Activated T-cell treated with anti-CD3 and anti-CD28 coated beads, Interleukin-2, amount 50 U/mL, for 48 hours (primary cell): Measurements from ENCODE around the gene SCAI.
"Not testable (repeated sequence)": the region's sequence is repeated elsewhere in the genome, so short reads cannot be mapped to it uniquely, and the experiment has no call there.

Experiments used
- DNase-seq, 2 experiments: peaks; one replicate each; pipeline ENCODE4 v3.0.0-alpha.2; 2020

Gene SCAI

DNA sequence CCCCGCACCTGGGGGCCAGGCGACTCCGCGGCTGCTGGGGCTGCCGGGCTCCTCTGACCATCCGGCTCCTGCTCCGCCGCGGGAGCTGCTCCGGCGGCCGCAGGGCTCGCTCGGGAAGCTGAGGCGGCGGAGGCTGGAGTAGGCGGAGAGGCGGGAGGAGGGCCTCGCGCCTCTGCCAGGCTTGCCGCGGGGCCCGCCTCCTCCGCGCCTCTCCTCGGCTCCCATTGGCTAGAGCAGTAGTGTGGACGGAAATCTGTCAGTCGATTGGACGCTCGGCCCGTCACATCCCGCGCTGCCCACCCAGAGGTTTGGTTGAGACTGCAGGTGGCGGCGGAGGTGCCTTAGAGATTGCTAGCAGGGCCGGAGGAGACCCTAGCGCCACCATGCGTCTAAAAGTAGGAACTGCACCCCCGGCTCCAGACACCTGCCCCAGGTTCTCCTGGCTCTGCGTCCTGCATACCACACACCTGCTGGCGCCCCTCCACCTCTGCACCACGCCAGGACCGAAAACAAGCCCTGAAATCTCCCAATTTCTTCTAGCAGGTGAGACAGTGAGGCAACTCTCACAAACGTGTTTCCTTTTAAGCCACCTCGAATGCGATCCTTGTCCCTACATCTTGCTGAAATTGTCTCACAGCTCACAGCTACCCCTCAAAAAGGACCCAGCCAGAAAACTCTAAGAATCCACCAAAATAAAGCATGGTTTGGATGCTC is at the start of gene SCAI:
Gene SCAI (minus strand): TSS at position 152 of the 714 bp plus-strand sequence. CDS start 91 bp downstream, at position 61.
- peak; percentile 98 to 99 for DNase-seq

DNA sequence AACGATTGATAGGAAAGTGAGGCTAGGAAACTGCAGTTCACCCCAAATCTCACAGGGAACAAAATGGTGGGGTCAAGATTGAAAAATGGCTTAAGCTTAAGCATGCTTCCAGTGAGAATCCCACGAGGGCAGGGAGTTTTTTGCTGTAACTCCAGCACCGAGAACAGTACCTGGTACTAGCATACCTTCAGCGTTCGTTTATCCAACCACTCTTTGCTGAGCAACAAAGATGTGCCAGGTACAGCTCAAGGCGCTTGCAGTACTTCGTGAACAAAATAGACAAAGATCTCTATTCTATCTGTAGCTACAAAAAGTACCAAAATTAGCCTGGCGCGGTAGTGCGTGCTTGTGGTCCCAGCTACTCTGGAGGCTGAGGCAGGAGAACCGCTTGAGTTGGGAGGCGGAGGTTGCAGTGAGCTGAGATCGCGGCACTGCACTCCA is 47.1 kb upstream of the SCAI start:
- peak; percentile 55 to 59 for DNase-seq

DNA sequence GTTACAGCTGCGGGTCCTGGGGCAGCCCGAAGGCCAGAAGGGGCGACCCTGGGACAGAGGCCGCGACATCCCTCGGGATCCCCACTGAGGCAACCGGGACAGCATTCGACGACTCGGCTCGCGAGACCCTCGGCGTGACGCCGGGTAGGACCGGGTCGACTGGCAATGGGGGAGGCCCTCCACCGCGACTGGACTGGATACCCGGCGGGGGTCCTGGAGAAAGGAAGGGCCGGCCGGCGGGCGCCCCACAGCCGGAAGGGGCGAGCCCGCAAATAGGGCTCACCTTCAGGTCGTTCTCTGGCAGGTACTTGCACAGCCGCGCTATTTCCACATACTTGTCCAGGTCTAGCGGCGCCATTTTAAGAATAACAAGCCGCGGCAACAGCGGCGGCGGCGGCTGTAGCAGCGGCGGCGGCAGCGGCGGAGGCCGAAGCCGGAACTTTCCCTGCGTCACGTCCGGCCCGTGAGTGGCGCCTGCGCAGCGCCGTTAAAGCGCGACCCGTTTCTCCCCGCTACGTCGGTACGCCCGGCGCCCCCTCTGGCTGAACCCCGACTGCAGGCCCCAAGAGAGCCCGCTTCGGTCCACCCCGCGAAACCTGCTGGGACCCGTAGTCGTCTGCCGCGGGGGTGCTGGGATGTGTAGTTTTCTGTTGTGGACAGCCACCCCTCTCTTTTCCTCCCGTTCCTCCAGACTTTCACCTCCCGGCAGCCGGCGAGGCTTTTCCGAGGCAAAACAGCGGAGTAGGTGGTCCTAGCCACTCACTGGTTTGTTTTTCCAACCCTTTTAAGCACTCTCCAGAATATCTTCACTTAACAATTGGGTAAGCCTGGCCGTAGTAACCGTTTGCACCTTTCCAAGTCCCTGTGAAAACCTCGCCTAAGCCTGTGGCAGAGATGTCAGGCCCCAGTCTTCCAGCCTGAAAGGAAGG is 46.3 kb upstream of the SCAI start, which contains the start of gene PPP6C:
Gene PPP6C (minus strand): TSS at position 443 of the 929 bp plus-strand sequence. CDS start 85 bp downstream, at position 358.
- DNase-seq: peak; percentile 98

DNA sequence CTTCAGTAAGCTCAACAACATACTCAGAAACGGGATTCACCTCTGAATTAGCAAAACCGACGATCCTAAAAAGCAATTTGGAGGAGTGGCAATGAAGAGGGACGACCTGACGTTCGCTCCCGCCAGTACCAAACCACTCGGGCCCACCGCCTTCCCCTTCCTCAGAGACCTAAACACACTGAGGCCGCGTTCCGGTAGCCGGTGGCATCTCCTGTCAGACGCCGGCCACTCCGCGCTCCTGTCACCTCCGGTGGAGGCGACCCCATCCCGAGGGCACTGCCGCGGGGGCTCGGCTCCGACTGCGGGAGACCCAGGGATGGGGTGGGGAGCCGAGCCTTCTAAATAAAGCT is 45.7 kb upstream of the SCAI start:
- peak; percentile 51 to 57 for DNase-seq

DNA sequence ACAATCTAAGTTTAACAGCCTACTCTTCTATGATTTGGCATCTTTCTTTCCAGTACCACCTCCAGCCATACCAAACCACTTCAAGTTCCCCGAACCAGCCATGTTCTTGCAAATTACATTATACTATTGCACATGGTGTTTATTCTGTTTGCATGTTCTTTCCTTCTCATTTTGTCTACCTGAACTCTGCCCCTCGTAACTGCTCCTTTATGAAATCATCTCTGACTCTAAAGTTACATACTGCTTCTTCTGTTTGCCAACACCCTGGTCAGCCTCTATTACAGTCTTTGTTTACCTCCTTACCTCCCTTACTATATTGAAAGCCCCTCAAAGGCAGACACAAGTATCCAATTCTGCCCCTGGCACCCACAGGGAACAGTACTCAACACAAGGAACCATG is 40.2 kb upstream of the SCAI start:
- no peak for DNase-seq

DNA sequence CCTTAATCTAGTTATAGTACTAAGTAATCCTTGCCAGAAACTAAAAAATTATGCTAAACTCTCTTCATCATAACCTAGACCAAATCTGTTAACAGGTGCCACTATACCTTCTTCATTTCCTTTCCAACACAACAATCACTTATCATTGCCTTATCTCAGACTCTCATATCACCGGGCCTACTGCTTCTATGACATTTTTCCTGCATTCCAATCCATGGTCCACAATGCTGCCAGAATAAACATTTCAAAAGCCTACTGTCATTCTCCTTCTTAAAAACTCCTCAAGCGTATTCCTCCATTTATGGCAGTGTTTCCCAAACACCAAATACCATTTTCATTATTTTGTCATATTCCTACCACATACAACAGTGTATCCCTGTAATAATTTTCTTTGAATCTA is 39.7 kb upstream of the SCAI start:
- no peak for DNase-seq

DNA sequence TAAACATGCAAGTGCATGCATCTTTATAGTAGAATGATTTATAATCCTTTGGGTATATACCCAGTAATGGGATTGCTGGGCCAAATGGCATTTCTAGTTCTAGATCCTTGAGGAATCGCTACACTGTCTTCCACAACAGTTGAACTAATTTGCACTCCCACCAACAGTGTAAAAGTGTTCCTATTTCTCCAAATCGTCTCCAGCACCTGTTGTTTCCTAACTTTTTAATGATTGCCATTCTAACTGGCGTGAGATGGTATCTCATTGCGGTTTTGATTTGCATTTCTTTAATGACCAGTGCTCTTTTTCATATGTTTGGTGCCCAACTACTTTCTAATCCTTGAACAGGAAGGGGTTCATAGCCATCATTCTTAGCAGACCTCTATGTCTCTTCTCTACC is 38.4 kb upstream of the SCAI start:
- not testable (repeated sequence) for DNase-seq

DNA sequence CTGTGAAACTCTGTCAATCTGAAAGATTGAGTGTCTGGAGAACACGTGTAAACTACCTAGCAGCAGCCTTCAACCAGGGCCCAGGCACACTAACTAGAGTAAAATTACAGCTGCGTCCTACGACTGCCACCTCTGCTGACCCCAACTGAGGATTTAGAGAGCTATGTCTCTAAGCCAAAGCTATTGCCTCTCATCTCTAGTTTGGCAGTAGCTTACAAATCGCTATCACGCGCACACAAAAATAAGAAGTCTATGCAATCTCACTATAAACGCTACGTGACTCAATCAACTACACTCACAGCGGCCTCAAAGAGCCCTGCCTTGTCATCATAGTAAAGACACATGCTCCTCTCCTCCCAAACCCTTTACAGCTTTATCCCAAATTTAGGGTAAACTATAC is 37.5 kb upstream of the SCAI start:
- DNase-seq: no peak

DNA sequence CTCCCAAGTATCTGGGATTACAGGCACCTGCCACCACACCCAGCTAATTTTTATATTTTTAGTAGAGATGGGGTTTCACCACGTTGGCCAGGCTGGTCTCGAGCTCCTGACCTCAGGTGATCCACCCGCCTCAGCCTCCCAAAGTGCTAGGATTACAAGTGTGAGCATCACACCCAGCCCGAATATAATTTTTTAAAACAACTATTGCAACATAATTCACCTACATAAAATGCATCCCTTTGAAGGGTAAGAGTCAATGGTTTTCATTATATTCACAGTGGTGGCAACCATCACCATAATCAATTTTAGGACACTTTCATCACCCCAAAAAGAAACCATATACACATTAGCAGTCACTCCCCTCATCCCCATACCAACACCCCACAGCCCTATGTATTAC is 36.4 kb upstream of the SCAI start:
- DNase-seq: not testable (repeated sequence)

DNA sequence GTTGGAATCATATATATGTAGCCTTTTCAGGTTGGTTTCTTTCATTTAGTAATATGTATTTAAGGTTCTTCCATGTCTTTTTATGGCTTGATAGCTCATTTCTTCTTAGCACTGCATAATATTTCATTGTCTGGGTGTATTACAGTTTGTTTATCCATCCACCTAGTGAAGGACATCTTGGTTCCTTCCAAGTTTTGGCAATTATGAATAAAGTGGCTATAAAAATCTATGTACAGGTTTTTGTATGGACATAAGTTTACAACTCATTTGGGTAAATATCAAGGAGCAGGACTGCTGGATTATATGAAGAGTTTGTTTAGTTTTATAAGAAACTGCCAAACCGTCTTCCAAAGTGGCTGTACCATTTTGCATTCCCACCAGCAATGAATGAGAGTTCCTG is 34.6 kb upstream of the SCAI start:
- no peak for DNase-seq

DNA sequence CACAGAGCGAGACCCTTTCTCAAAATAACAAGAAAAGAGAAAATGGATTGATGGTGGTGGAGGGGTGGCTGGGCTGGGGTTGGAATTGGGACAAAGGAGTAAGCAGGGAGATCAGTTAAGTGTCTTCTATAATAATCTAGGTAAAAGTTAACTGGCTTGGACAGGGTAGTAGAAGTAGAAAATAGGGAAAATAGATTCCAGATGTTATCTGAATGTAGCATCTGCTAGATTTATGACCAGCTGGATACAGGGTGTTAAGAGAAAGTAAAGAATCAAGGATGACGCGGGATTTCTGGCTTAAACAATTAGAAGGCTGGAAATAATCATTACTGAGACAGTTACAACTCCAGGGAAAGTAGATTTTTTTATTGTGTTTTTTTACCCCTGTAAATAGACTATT is 33.3 kb upstream of the SCAI start:
- no peak for DNase-seq

DNA sequence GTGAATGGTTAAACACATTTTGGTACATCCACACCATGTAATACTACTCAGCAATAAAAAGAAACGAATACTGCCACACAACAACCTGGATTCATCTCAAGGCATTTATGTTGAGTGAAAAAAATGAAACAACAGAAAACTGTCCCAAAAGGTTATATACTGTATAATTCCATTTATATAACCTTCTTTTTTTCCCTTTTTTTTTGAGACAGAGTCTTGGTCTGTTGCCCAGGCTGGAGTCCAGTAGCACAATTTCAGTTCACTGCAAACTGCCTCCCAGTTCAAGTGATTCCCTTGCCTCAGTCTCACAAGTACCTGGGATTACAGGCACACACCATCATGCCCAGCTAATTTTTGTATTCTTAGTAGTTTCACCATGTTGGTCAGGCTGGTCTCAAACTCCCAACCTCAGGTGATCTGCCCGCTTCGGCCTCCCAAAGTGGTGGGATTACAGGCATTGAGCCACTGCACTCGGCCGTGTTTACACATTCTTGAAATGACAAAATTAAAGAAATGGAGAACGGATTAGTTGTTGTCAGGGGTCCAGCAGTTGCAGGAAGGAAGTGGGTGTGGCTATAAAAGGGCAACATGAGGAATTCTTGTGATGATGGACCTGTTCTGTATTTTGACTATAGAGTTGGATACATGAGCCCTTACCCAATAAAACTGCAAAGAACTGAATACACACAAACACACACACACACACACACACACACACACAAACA is 28.9 kb upstream of the SCAI start:
- DNase-seq: no peak

DNA sequence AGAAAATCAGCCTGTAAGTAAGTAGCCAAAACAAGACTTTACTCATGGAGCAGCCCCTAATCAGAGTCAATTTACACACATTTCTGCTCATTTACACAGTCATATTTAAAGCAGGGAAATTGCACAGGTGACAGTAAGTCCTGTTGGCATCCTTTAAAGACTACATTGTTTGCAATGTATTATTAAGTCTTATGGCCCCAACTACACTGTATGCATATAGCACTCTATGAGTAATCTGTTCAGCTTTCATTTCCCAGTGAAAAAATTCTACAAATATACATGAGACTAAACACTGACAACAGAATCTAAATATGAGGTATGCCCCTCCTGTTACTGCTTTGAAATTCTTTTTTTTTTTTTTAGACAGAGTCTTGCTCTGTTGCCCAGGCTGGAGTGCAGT is 26.6 kb upstream of the SCAI start:
- no peak for DNase-seq

DNA sequence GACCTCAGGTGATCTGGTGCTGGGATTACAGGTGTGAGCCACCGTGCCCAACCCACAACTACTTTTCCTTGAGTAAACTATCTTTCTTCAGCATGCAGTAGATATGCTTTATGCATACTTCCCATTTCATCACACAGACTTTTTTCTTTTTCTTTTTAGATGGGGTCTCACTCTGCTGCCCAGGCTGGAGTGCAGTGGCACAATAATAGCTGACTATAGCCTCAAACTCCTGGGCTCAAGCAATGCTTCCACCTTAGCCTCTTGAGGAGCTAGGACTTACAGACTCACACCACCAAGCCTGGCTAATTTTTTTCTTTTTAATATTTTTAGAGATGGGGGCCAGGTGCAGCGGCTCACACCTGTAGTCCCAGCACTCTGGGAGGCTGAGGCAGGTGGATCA is 23.4 kb upstream of the SCAI start:
- no peak for DNase-seq

DNA sequence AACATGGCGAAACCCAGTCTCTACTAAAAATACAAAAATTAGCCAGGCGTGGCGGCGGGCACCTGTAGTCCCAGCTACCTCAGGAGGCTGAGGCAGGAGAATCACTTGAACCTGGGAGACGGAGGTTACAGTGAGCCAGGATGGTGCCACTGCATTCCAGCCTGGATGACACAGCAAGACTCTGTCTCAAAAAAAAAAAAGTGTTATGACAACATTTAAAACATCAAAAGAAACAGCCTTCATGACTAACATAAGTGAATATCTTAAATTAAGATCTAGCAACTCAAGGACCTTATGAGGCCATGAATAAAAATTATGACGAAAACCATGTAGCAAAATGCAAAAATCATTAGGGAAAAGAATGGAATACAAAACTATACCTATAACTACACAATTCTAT is 19.6 kb upstream of the SCAI start:
- DNase-seq: not testable (repeated sequence)

DNA sequence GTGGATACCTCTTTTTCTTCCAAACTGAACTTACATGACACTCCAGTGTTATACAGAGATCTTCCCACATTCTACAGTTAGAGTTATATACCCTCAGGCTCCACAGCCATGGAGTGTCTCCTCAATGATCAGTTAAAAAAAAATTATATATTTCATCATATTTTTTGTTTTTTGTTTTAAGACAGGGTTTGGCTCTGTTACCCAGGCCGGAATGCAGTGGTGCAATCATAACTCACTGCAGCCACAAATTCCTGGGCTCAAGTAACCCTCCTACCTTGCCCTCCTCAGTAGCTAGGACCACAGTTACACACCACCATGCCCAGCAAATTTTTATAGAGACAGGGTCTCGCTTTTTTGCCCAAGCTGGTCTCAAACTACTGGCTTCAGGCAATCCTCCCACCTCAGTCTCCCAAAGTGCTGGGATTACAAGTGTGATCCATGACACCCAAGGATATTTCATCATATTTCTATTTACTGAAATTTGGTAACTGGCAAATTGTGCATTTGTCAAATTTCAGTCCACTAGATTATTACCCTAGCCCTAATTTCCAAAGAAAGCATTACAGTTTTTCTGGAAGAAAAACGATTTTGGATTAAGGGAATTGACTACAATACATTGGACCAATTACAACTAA is 18.1 kb upstream of the SCAI start:
- no peak for DNase-seq

DNA sequence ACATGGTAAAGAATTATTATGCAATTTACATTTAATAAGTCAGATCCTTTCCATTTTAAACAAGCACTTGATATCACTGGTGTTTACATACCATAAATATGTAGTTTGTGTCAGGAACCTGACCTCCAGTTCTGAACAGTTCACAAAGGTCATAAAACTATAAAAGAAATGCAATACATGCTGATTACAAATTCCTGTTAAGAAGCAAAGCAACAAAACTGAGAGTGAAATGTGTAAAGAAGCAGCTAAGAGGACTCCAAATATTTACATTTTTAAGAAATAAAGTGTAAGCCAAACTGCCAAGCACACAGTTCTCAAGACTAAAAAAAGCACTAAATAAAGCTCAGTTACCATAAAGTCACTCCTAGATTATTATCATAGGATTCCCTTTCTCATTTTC is 17.4 kb upstream of the SCAI start:
- DNase-seq: no peak

DNA sequence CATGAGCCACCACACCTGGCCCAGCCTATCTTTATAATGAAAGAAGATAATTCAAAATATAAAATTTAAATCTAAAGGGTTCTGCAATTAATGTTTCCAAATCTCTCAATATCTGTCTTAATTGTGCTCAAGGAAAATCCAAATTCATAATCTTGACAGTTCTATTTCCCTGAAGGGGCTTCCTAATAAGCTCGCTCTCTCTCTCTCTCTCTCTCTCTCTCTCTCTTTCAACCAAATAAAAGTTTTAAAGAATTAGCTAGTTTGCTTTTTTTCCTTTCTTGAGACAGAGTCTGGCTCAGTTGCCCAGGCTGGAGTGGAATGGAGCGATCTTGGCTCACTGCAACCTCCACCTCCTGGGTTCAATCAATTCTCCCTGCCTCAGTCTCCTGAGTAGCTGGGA is 13.2 kb upstream of the SCAI start:
- no peak for DNase-seq

DNA sequence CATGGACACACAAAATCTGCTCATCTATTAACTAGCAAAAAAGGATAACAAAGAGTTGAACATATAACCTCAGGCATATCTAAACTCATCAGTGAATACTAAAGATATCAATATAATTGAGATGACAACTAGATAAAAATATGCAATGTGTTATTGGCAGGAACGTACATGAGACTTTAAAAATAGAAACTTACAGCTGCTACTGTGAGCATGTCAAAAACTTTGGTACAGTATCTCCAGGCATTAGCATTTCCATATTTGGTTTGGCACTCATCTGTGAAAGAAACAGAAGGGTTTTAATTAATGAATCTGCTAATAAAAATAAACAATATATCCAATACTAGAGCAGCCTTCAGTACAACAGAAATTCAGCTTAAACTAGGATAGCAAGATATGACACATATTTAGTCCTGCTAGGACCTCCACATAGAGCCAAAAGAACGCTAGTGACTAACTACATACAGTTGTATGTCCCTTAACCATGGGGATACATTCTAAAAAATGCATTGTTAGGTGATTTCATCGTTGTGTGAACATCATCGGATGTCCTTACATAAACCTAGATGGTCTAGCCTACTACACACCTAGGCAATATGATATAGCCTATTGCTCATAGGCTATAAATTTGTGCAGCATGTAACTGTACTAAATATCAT is 10.5 kb upstream of the SCAI start:
- DNase-seq: no peak

DNA sequence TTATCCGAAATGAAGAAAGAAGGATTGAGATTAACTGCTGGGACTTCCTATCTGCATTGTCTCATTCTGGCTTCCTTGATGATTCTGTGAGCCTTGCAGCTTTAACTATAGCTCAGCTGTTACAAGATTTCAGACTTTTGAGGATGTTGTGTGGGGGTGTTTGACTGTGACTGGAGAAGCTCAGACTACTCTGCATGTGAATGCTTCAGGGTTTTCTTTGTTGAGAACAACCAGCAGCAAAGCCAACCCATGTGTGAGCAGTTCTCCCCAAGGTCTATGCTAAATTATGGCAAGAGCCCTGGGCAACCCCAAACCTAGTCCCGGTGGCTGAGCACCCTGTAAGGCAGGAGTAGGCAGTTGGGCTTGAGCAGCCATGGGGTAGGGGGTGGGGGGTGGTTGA is 8.4 kb upstream of the SCAI start:
- no peak for DNase-seq

DNA sequence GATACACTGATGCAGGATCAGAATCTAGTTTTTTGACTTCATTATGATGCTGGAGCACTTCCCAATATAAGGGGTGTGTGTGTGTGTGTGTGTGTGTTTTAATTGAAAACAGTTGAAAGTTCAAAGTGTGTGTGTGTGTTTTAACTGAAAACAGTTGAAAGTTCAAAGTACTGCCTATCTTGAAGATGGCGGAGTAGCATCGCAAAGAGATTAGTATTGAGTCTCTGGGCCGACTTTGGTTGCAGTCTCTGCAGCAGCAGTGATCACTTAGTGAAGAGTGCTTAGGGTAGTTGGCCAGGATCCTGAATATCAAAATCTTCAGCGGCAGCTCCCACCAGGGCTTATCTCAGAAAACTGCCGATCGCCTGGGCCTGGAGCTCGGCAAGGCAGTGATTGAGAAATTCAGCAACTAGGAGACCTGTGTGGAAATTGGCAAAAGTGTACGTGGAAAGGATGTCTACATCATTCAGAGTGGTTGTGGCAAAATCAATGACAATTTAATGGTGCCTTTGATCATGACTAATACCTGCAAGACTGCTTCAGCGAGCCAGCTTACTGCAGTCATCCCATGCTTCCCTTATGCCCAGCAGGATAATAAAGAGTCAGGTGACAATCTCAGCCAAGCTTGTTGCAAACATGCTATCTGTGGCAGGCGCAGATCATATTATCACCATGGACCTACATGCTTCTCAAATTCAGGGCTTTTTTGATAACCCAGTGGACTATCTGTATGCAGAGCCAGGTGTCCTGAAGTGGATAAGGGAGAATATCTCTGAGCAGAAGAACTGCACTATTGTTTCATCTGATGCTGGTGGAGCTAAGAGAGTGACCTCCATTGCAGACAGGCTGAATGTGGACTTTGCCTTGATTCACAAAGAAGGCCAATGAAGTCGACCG is 7.3 kb upstream of the SCAI start:
- DNase-seq: no peak
